T47D (cell line): ENCODE measurements around the gene STIM1.
"Not testable (repeated sequence)": the region's sequence is repeated elsewhere in the genome, so short reads cannot be mapped to it uniquely, and the experiment has no call there.

Source experiments
- DNase-seq, 2 experiments: peaks; one replicate each; pipeline versions ENCODE4 v3.0.0 to v3.0.0-alpha.2; 2011 to 2012; ENCODE audit warnings: low read depth in 1 of 2, low spot score in 1 of 2
- JUND ChIP-seq: IDR thresholded peaks from 2 replicates; pipeline ENCODE4 v1.6.1; 2012; ENCODE audit warnings: low read depth
- in situ Hi-C: cut with HindIII; loops from 2 replicates; pipeline ENCODE4 v1.10.0; 2016; ENCODE audit warnings: low sequenced_read_pairs, low pct_unique_long_range_greater_than_20kb

Gene STIM1

GRCh38 chr11:3984896-3985295, 129.4 kb downstream of the STIM1 start:
- in situ Hi-C loops = no loop called here
- no peak for DNase-seq
- TF ChIP-seq JUND = no peak

GRCh38 chr11:3985631-3986030, 130.2 kb downstream of the STIM1 start:
- in situ Hi-C loops = no loop called here
- no peak for TF ChIP-seq JUND
- no peak for DNase-seq

- in situ Hi-C loops = no loop called here
- TF ChIP-seq JUND = no peak
- no peak for DNase-seq
Observed at GRCh38 chr11:3986301-3986700, 130.8 kb downstream of the STIM1 start.

DNA sequence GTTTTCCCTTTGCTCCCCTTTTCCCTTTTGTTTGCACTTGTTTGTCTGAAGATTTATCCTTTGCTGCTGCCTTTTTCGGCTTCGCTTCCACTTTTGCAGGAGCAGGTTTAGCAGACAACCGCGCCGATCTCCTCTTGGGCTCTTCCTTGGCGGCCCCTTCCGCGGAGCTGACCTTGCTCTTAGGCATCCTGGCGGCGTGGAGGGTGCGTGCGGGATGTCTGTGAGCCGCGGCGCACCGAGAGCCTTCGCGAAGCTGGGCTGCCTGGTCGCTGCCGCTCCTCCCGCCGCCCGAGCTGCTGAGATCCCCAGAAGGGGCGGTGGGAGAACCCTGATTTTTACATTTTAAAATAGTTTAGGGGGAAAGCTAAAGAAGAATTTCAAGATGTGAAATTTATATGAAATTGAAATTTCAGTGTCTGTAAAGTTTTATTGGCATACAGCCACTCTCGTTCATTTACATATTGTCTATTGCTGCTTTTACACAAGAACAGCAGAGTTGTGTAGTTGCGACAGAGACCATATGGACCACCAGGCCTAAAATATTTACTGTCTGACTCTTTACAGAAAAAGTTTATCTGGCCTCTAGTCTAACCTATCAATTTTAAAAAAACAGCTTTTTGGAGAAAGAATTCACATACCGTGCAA, 133.9 kb downstream of the STIM1 start:
- no peak for DNase-seq
- TF ChIP-seq JUND = no peak

GRCh38 chr11:3989921-3990290, 134.4 kb downstream of the STIM1 start:
- no peak for TF ChIP-seq JUND
- no peak for DNase-seq
- in situ Hi-C loops = no loop called here

More for the DNA sequence above, 133.9 kb downstream of the STIM1 start:
- in situ Hi-C loops = no loop called here

DNA sequence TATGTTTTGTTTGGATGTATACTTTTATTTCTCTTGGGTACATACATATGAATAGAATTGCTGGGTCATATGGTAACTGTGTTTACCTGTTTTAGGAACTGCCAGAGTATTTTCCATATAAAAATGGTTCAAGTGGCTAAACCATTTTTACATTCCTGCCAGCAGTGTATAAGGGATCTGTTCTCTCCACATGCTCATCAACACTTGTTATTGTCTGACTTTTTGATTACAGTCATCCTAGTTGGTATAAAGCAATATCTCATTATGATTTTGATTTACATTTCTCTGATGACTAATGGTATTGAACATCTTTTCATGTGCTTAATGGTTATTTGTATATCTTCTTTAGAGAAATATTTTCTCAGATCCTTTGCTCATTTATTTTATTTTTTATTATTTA, 134.9 kb downstream of the STIM1 start:
- no peak for TF ChIP-seq JUND
- no peak for DNase-seq
- in situ Hi-C loops = no loop called here

DNA sequence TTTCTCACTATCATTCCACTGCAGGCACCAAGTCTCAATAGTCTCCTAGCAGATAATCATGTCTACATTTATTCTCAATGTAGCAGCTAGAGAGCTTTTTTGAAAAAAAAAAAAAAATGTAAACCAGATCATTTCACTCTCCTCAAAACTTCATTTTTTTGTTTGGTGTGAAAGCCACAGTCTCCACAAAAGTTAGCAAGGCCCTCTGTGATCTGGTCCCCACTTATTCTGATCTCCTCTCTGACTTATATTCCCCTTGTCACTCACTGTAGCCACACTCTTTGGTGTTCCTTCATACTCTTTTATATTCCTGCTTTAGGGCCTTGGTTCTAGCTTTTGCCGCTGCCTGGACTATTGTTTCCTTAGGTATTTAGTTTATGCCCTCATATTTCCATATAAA, 137.5 kb downstream of the STIM1 start:
- no peak for TF ChIP-seq JUND
- DNase-seq = no peak
- in situ Hi-C loops = no loop called here

DNA sequence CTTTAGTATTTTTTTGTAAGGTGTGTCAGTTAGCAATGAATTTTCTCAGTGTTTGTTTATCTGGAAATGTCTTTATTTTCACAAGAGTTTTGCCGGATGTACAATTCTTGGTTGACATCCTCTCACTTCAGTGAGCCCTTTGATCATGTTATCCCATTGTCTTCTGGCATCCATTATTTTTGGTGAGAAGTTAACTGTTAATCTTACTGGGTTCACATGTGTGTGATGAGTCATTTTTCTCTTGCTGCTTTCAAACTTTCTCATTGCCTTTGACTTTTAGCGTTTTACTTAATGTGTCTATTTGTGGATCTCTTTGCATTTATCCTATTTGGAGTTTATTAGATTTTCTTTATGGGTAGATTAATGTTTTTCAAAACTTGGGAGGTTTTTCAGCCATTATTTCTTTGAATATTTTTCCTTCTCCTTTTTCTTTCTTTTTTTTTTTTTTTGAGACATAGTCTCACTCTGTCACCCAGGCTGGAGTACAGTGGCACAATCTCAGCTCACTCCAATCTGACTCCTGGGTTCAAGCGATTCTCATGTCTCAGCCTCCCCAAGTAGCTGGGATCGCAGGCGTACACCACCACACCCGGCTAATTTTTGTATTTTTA, 138.7 kb downstream of the STIM1 start:
- no peak for DNase-seq
- TF ChIP-seq JUND = no peak
- in situ Hi-C loops = no loop called here

GRCh38 chr11:3995307-3995706, 139.8 kb downstream of the STIM1 start:
- no peak for DNase-seq
- in situ Hi-C loops = no loop called here
- no peak for TF ChIP-seq JUND

DNA sequence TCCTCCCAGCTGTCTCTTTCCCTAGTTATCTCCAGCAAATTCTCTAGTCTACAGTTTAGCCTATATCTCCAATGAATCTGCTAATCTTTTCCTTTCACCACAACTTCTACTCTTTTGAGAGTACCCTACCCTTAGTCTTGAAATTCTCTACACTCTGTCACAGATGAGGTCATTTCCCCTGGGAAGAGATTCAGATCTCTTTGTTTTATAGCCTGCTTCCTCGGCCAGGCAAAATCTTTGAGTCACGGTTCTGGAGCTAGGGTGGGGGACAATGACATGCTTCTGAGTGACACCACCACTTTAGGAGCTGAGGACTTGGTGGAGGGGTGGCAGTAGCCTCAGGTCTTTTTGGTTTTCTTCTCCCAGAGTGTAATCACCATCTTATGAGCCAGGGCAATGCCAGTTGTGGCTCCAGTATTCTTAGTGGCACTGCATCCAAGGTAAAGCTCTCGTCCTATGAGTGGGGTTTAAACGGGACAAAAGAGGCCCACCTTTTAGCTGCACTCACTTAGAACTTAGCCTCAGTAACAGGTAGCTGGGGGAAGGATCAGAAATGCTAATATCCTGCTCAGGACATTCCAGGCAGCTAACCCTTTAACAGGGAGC, 140.6 kb downstream of the STIM1 start:
- no peak for TF ChIP-seq JUND
- DNase-seq = no peak
- in situ Hi-C loops = no loop called here

DNA sequence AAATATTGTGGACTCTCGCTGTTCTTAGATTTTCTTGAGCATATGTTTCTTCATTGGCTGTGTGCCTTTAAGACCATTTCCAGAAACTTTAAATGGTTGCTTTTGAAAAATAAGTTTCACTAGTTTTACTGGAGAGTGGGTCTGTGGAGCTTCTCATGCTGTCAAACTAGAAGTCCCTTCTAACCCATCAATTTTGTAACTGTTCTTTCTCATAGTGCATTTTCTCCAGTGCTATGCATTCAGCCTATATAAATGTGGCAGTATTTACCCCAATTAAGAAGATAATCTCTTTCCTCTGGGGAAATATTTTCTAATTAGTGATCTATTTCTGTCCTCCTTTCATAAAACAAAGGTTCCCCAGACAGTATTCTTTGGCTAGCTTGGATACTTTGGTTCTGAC, 141.2 kb downstream of the STIM1 start:
- DNase-seq = no peak

GRCh38 chr11:4004753-4005152, 149.3 kb downstream of the STIM1 start:
- DNase-seq, in situ Hi-C loops: not testable (repeated sequence)

More for the DNA sequence above, 141.2 kb downstream of the STIM1 start:
- in situ Hi-C loops = no loop called here
- no peak for TF ChIP-seq JUND

DNA sequence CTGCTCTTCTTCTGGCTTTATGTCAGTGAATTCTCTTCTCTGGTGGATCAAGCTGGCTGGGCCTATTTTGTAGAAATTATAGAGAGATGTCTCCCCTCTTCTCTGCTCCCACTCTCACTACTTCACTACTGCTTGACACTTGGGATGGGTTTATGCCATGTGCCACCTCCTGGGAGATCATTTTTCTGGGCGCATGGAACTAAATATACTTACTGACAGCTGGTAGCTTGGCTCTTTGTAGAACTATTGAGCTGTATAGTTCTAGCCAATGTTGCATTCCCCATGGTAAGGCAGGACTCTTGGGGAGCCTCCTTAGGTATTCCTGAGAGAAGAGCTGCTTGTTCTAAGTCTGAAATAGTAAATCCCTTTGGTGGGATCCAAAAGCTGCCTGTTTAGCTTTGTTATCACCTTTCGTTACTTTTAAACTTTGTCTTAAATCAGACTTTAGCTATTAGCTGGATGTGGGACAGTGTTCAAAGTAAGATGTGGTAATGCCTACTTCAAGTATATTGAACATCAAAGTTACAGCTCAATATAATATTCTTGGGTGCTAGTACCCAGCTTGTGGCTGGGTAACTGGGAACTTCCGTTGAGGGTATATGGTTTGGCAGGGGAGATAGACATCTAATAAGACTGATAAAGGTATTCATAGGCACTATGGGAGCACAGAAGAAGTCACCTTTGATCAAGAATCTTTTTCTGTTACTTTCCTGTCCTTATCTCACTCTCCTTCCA, 151.6 kb downstream of the STIM1 start:
- TF ChIP-seq JUND = no peak
- no peak for DNase-seq
- in situ Hi-C loops = no loop called here
